ENCODE measurements around the gene SNTA1. TPM values are rescaled to one million over a fixed set of nuclear protein-coding genes. Genes with fewer than 3 reads are reported as not detected.
A peak's percentile ranks its signal among the peaks of the same experiment; 100 is the strongest.
"Not testable (repeated sequence)": the region's sequence is repeated elsewhere in the genome, so short reads cannot be mapped to it uniquely, and the experiment has no call there.

SNTA1 gene
- total RNA-seq, 1 donor from 2014 or later, result 108 TPM

DNA sequence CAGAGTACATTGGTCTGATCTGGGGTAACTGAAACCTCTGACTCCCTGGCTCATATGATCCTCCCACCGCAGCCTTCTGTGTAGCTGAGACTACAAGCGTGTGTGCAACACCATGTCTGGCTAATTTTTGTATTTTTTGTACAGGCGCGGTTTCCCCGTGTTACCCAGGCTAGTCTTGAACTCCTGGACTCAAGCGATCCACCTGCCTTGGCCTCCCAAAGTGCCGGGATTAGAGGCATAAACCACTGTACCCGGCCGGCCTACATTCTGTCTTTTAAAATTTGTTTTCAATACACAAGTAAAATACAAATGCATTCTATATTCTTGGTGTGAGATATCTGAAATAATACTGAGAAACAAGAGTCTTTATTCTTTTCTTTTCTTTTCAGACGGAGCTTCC, 44.6 kb upstream of the SNTA1 start:
- H3K36me3 ChIP-seq, result no peaks in the 10 kb centered on the region
- intact Hi-C loops (cut with DNase I), result loop anchor here (5.0 kb wide), 3 partner anchors 46 to 244 kb away; partner anchors contain the start of genes CDK5RAP1, SNTA1 and ZNF341
- H3K27ac ChIP-seq, result no peak overlapping the region
- peak in 1 of 2 donors; percentile 53 for DNase-seq (ENCODE audit: low spot score in 2 of 2)
- no peaks in the 10 kb centered on the region for H3K27me3 ChIP-seq
- H3K9me3 ChIP-seq, result no peaks in the 10 kb centered on the region
- peaks cover 0 to 18% of the 10 kb centered on the region in 2 donors for H3K4me1 ChIP-seq
- H3K4me3 ChIP-seq, result no peak overlapping the region
- TF ChIP-seq, protein P1, sequence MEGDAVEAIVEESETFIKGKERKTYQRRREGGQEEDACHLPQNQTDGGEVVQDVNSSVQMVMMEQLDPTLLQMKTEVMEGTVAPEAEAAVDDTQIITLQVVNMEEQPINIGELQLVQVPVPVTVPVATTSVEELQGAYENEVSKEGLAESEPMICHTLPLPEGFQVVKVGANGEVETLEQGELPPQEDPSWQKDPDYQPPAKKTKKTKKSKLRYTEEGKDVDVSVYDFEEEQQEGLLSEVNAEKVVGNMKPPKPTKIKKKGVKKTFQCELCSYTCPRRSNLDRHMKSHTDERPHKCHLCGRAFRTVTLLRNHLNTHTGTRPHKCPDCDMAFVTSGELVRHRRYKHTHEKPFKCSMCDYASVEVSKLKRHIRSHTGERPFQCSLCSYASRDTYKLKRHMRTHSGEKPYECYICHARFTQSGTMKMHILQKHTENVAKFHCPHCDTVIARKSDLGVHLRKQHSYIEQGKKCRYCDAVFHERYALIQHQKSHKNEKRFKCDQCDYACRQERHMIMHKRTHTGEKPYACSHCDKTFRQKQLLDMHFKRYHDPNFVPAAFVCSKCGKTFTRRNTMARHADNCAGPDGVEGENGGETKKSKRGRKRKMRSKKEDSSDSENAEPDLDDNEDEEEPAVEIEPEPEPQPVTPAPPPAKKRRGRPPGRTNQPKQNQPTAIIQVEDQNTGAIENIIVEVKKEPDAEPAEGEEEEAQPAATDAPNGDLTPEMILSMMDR (IDR thresholded peaks at IDR 0.05), result no peak

DNA sequence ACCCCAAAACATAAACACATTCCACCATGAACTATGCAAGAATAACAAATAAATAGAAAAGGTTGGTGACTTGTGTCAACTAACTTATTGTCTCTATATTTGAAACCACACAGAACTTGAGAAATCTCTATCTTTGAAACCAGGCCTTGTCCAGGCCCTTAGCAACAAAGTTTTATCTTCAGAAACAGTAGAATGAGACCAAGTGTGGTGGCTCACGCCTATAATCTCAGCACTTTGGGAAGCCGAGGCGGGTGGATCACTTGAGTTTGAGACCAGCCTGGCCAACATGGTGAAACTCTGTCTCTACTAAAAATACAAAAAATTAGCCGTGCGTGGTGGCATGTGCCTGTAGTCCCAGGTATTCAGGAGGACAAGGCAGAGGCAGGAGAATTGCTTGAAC, 39.6 kb upstream of the SNTA1 start:
- H3K4me1 ChIP-seq; intact Hi-C loops (cut with DNase I); H3K4me3 ChIP-seq; H3K36me3 ChIP-seq; H3K27ac ChIP-seq; H3K27me3 ChIP-seq; H3K9me3 ChIP-seq; DNase-seq (ENCODE audit: low spot score in 2 of 2): not testable (repeated sequence)

DNA sequence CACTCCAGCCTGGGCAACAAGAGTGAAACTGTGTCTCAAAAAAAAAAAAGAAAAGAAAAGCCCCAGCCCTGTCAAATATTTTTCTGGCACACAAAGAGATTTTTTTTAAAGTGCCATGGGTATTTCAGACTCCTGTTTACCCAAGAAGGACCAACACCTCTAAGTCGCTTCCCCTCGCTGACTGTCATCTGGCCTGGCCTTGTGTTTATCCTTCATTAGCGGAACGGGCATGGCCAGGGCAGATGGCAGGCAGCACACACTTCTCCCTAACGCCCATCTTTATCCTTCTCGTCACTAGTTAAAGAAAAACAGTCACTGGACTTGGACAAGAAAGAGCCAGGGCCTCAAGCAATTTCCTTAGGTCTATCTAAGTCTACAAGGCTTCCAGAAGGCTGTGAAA, 39.0 kb upstream of the SNTA1 start:
- intact Hi-C loops (cut with DNase I), result no loop called here

DNA sequence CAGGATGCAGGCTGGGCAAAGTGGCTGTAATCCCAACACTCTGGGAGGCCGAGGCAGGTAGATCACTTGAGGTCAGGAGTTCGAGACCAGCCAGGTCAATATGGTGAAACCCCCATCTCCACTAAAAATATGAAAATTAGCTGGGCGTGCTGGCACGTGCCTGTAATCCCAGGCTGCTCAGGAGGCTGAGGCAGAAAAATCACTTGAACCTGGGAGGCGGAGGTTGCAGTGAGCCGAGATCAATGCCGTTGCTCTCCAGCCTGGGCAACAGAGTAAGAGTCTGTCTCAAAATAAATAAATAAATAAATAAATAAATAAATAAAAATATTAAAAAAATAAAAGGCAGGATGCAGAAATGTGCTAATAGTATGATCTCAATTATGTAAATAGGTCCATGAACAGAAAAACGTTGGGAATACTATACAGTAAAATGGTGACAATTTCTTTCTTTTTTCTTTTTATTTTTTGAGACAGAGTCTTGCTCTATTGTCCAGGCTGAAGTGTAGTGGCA, 37.9 kb upstream of the SNTA1 start:
- no peak for DNase-seq (ENCODE audit: low spot score in 2 of 2)
- TF ChIP-seq, protein P1 (IDR thresholded peaks at IDR 0.05), result no peak
- intact Hi-C loops (cut with DNase I), result no loop called here

More for the DNA sequence above, 39.0 kb upstream of the SNTA1 start:
- no peaks in the 10 kb centered on the region for H3K36me3 ChIP-seq
- H3K27me3 ChIP-seq, result no peaks in the 10 kb centered on the region
- H3K27ac ChIP-seq, result no peak overlapping the region
- no peak for DNase-seq (ENCODE audit: low spot score in 2 of 2)
- H3K4me3 ChIP-seq, result no peak overlapping the region
- TF ChIP-seq, protein P1 (IDR thresholded peaks at IDR 0.05), result no peak
- H3K9me3 ChIP-seq, result no peaks in the 10 kb centered on the region
- H3K4me1 ChIP-seq, result no peaks in the 10 kb centered on the region

DNA sequence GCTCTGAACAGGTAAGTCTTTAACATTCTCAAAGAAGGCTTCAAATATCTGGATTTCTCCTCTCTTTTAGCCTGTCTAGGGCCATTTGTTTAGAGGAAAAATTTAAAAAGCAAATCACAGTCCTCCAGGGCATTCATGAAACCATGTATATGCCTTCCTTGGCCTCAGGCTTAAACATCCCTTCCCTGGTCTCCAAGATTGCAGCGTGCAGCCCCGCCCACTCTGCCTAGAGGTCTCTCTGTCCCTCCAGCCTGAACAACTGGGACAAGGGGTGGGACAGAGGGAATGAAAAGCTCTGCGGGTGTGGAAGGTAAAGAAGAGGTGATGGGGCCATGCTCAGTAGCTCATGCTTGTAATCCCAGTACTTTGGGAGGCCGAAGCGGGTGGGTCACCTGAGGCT, 36.5 kb upstream of the SNTA1 start:
- intact Hi-C loops (cut with DNase I), result no loop called here
- Histone ChIP-seq H3K4me1 (no peaks in the 10 kb centered on the region), H3K4me3 (no peak overlapping the region), H3K9me3 (no peaks in the 10 kb centered on the region), H3K27me3 (no peaks in the 10 kb centered on the region), H3K27ac (no peak overlapping the region), H3K36me3 (no peaks in the 10 kb centered on the region)
- TF ChIP-seq, protein P1 (IDR thresholded peaks at IDR 0.05), result no peak
- no peak for DNase-seq (ENCODE audit: low spot score in 2 of 2)

More for the DNA sequence above, 37.9 kb upstream of the SNTA1 start:
- no peak overlapping the region for H3K27ac ChIP-seq
- no peak overlapping the region for H3K4me3 ChIP-seq
- no peaks in the 10 kb centered on the region for H3K9me3 ChIP-seq
- H3K27me3 ChIP-seq, result no peaks in the 10 kb centered on the region
- no peaks in the 10 kb centered on the region for H3K4me1 ChIP-seq
- H3K36me3 ChIP-seq, result no peaks in the 10 kb centered on the region

DNA sequence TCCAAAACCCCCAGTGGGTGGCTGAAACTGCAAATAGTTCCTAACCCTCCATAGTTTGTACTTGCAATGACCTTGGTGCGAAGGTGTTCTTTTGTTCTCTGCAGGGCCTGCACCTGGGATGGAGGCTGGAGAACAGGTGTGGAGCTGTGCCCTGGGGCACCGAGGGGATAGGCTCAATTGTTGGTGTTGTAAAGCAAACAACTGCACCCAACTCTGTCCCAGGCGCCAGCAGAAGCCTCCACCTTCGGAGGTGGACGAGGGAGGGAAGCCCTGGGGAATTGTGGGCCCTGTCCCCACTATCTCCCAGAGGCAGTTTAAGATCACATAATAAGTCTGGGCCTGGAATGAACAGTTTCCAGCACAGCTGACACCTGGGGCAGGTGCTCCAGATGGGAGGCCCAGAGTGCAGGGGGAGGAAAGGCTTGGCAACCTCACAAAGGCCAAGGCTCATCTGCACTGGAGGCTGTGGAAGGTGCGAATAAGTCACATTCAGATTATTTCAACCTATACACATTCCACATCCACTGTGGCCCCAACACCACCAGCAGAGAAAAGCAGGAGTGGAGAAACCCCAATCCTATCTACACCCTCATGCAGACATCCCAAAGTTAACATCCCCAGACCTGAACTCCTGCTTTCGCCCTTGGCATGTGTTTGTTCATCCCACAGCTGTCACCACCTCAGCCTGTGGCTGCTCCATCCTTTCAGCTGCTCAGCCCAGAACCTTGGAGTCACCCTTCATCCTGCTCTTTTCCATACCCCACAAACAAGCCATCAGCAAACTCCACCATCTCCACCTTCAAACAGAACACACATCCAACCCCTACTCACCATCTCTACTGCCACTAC, 34.0 kb upstream of the SNTA1 start:
- H3K4me3 ChIP-seq, result no peak overlapping the region
- intact Hi-C loops (cut with DNase I), result no loop called here

More for the DNA sequence above, 34.0 kb upstream of the SNTA1 start:
- no peaks in the 10 kb centered on the region for H3K4me1 ChIP-seq
- no peaks in the 10 kb centered on the region for H3K36me3 ChIP-seq
- no peaks in the 10 kb centered on the region for H3K9me3 ChIP-seq
- no peak overlapping the region for H3K27ac ChIP-seq
- TF ChIP-seq, protein P1 (IDR thresholded peaks at IDR 0.05), result no peak
- no peaks in the 10 kb centered on the region for H3K27me3 ChIP-seq
- DNase-seq (ENCODE audit: low spot score in 2 of 2), result no peak
